CD4-positive, alpha-beta memory T cell (primary cell): Measurements from ENCODE around the gene HGS. TPM values are rescaled to one million over a fixed set of nuclear protein-coding genes. Genes with fewer than 3 reads are reported as not detected.

Source experiments
- CTCF ChIA-PET: fragments of 350-600 bp; sonication (Branson Sonifier 250); formaldehyde crosslinking; loops from one replicate; lab custom pipeline; 2021; ENCODE audit warnings: inconsistent platforms; ENCODE audit not compliant: partially characterized antibody; lab: Charles Lee
- POLR2A ChIA-PET: fragments of 350-600 bp; sonication (Branson Sonifier 250); formaldehyde crosslinking; loops from one replicate; lab custom pipeline; 2021; ENCODE audit not compliant: partially characterized antibody; lab: Charles Lee
- DNase-seq, 5 donors: peaks; one replicate each; pipeline versions ENCODE4 v3.0.0 to v3.0.0-alpha.2; 2020 to 2022; ENCODE audit warnings: mixed read lengths in 1 of 5
- H3K27ac ChIP-seq: one replicate; pipeline ENCODE4 v1.7.0; 2013; ENCODE audit warnings: low read depth, low read length
- H3K27me3 ChIP-seq: 2 replicates; pipeline ENCODE4 v1.7.0; 2013; ENCODE audit warnings: mild to moderate bottlenecking, low read length, moderate library complexity; ENCODE audit not compliant: insufficient read depth
- H3K36me3 ChIP-seq: 2 replicates; pipeline ENCODE4 v1.7.0; 2013; ENCODE audit warnings: mild to moderate bottlenecking, low read length, moderate library complexity; ENCODE audit not compliant: insufficient read depth
- H3K4me1 ChIP-seq: 2 replicates; pipeline ENCODE4 v1.7.0; 2013; ENCODE audit warnings: mild to moderate bottlenecking, low read length, moderate library complexity; ENCODE audit not compliant: insufficient read depth
- H3K4me3 ChIP-seq, 2 donors: one replicate each; pipeline ENCODE4 v1.7.0; 2013; ENCODE audit warnings: low read length in 2 of 2, mild to moderate bottlenecking in 1 of 2
- H3K9me3 ChIP-seq, 2 donors: one replicate each; pipeline ENCODE4 v1.7.0; 2013; ENCODE audit warnings: low read length in 2 of 2, control low read depth in 1 of 2; ENCODE audit not compliant: control insufficient read depth in 1 of 2
- H3K27ac Mint-ChIP-seq, 7 donors: one replicate each; pipeline ENCODE4 v1.8.0; 2020 to 2021; ENCODE audit warnings: mixed read lengths in 7 of 7, mild to moderate bottlenecking in 6 of 7, inconsistent platforms in 3 of 7, moderate library complexity in 3 of 7
- H3K27me3 Mint-ChIP-seq, 2 donors: one replicate each; pipeline ENCODE4 v1.8.0; 2020 to 2021; ENCODE audit warnings: mixed read lengths in 2 of 2
- H3K36me3 Mint-ChIP-seq, 2 donors: one replicate each; pipeline ENCODE4 v1.8.0; 2020 to 2021; ENCODE audit warnings: mixed read lengths in 2 of 2, inconsistent platforms in 1 of 2, mild to moderate bottlenecking in 1 of 2
- H3K4me1 Mint-ChIP-seq, 4 donors: one replicate each; pipeline ENCODE4 v1.8.0; 2020 to 2021; ENCODE audit warnings: mixed read lengths in 4 of 4, mild to moderate bottlenecking in 1 of 4
- H3K4me3 Mint-ChIP-seq, 8 donors: one replicate each; pipeline ENCODE4 v1.8.0; 2020 to 2021; ENCODE audit warnings: mixed read lengths in 8 of 8, mild to moderate bottlenecking in 7 of 8, moderate library complexity in 6 of 8, inconsistent platforms in 3 of 8
- H3K9me3 Mint-ChIP-seq, 8 donors: one replicate each; pipeline ENCODE4 v1.8.0; 2020 to 2021; ENCODE audit warnings: mixed read lengths in 8 of 8, mild to moderate bottlenecking in 5 of 8, inconsistent platforms in 3 of 8, moderate library complexity in 1 of 8
- intact Hi-C: fragments of 100-400 bp; cut with micrococcal nuclease; formaldehyde crosslinking; loops from one replicate; pipeline ENCODE4 v1.15.1; 2023
- polyA plus RNA-seq, 2 donors: library from polyadenylated mRNA; unstranded; fragments of 300-500 nt; fragmentation: Illumina TruSeq; gene quantifications; one replicate each; pipeline ENCODE4 v1.2.3, GENCODE V29; 2021
- total RNA-seq, 2 experiments: library from RNA; stranded (reverse); gene quantifications; one replicate each; pipeline ENCODE4 v1.2.3, GENCODE V29; 2021

HGS gene
- total and polyA plus RNA-seq, 4 experiments from 2014 or later: 18.9 to 206 (median 114) TPM

DNA sequence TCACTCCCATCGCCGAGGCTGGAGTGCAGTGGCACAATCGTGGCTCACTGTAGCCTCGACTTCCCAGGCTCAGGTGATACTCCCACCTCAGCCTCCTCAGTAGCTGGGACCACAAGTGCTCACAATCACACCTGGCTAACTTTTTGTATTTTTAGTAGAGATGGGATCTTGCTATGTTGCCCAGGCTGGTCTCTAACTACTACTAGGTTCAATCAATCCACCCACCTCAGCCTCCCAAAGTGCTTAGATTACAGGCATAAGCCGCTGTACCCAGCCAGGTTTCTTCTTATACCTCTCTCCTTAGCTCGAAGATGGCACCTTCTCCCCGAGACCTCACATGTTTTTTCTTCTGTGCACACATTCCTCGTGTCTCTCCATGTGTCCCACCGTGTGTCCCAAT is 43.8 kb upstream of the HGS start:
- peak overlapping the region in 2 of 7 donors; percentile 31 to 39 for H3K27ac Mint-ChIP-seq
- DNase-seq: no peak
- H3K9me3 Mint-ChIP-seq: no peaks in the 10 kb centered on the region
- Histone ChIP-seq H3K9me3 (no peaks in the 10 kb centered on the region), H3K4me1 (peaks cover 14% of the 10 kb centered on the region), H3K4me3 (no peak overlapping the region), H3K27ac (no peak overlapping the region), H3K27me3 (no peaks in the 10 kb centered on the region), H3K36me3 (no peaks in the 10 kb centered on the region)
- intact Hi-C loops: no loop called here
- peaks cover 0 to 1% of the 10 kb centered on the region in 2 donors for H3K27me3 Mint-ChIP-seq
- peaks cover 0 to 2% of the 10 kb centered on the region in 2 donors for H3K36me3 Mint-ChIP-seq
- H3K4me3 Mint-ChIP-seq: no peak overlapping the region
- peaks cover 5 to 12% (median 12%) of the 10 kb centered on the region in 4 donors for H3K4me1 Mint-ChIP-seq
- ChIA-PET CTCF (interaction anchor here (1.2 kb wide), 1 partner anchor 29 kb away, joined by 3 read pairs; no protein-coding TSS in a partner anchor), POLR2A (no interaction called here)

DNA sequence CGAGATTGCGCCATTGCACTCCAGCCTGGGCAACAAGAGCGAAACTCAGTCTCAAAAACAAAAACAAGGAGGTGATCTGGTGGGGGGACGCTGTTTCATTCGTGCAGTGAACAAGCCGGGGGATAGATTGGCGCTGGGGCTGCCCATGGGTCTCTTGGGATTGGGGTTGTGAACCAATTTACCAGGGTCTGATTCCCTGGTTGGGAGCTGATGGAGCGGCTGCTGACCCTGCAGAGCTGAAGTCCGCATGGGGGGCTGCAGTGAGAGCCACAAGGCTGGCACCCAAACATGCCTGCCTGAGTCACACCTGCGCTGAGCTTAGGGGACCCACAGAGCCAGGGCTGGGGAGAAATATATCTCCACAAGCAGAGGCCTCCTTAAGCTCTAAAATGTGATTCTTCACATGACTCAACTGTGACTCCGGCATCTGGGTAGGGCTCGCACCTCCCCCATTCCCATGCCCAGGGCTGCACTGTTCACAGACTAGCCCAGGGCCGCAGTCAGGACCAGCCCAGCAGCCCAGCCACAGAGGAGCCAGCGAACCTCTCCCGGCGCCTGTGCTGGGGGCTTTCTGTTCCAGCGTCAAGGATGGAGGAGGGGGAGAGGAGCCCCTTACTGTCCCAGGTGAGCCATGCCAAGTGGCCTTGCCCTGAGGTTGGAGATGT is 41.9 kb upstream of the HGS start:
- Mint-ChIP-seq H3K27ac (no peak overlapping the region), H3K36me3 (no peaks in the 10 kb centered on the region), H3K27me3 (peaks cover 1 to 2% of the 10 kb centered on the region in 2 donors), H3K4me1 (peaks cover 0 to 3% (median 0%) of the 10 kb centered on the region in 4 donors), H3K4me3 (no peak overlapping the region), H3K9me3 (no peaks in the 10 kb centered on the region)
- CTCF ChIA-PET: no interaction called here
- no peak for DNase-seq
- intact Hi-C loops: no loop called here
- POLR2A ChIA-PET: no interaction called here
- Histone ChIP-seq H3K4me3 (no peak overlapping the region), H3K9me3 (no peaks in the 10 kb centered on the region), H3K36me3 (no peaks in the 10 kb centered on the region), H3K4me1 (no peaks in the 10 kb centered on the region), H3K27me3 (no peaks in the 10 kb centered on the region), H3K27ac (no peak overlapping the region)

DNA sequence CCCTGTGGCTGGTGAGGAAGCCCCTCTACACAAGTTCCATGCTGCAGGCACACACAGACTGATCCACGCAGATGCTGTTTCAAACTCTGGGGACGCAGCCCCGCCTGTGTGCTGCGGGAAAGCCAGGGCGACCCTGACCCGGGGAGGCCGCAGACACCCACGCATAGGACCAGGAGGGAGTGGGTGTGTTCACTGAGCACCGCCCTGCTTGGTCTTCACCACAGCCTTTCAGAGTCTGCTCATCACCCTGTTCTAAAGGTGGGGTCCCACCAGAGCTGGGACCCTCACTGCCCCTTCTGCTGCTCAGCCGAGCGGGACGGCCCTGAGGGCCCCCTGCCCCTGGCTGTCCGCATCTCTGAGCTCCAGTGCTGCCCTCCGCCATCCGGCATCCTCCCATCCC is 39.3 kb upstream of the HGS start:
- DNase-seq: no peak
- ChIA-PET POLR2A (no interaction called here), CTCF (no interaction called here)
- H3K9me3 ChIP-seq: no peaks in the 10 kb centered on the region
- H3K4me1 Mint-ChIP-seq: no peaks in the 10 kb centered on the region
- no peak overlapping the region for H3K4me3 ChIP-seq
- H3K9me3 Mint-ChIP-seq: peaks cover 0 to 4% (median 0%) of the 10 kb centered on the region in 8 donors
- no peaks in the 10 kb centered on the region for H3K27me3 ChIP-seq
- no peak overlapping the region for H3K27ac Mint-ChIP-seq
- H3K4me3 Mint-ChIP-seq: no peak overlapping the region
- intact Hi-C loops: no loop called here
- no peak overlapping the region for H3K27ac ChIP-seq
- H3K36me3 ChIP-seq: no peaks in the 10 kb centered on the region
- H3K27me3 Mint-ChIP-seq: peaks cover 6 to 11% of the 10 kb centered on the region in 2 donors
- no peaks in the 10 kb centered on the region for H3K36me3 Mint-ChIP-seq
- no peaks in the 10 kb centered on the region for H3K4me1 ChIP-seq

DNA sequence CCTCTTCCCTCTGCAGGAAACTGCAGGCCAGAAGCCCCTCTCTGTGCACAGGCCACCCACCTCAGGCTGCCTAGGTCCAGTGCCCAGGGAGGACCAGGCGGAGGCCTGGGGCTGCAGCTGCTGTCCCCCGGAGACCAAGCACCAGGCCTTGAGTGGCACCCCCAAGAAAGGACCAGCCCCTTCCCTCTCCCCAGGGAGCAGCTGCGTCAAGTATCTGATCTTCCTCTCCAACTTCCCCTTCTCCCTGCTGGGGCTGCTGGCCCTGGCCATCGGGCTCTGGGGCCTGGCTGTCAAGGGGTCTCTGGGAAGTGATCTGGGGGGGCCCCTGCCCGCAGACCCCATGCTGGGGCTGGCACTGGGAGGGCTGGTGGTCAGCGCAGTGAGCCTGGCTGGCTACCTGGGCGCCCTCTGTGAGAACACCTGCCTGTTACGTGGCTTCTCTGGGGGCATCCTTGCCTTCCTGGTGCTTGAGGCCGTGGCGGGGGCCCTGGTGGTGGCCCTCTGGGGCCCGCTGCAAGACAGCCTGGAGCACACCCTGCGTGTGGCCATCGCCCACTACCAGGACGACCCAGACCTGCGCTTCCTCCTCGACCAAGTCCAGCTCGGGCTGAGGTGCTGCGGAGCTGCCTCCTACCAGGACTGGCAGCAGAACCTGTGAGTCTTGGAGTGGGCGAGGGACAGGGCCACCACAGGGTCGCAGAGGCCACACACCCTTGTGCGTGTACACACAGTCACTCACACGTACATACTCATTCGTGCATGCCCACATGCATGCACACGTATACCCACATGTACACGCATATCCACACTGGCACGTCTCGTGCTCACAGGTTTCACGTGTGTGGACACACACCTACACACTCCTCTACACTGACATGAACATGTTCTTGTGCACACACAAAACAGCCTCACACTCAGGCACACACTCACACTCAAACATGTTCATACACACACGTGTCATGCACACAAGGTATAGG is 38.5 kb upstream of the HGS start:
- intact Hi-C loops: no loop called here
- no peak for DNase-seq
- ChIA-PET CTCF (no interaction called here), POLR2A (no interaction called here)
- Histone ChIP-seq H3K9me3 (no peaks in the 10 kb centered on the region), H3K4me1 (no peaks in the 10 kb centered on the region), H3K27ac (no peak overlapping the region), H3K4me3 (no peak overlapping the region), H3K36me3 (no peaks in the 10 kb centered on the region), H3K27me3 (no peaks in the 10 kb centered on the region)
- Mint-ChIP-seq H3K27me3 (peaks cover 6 to 11% of the 10 kb centered on the region in 2 donors), H3K4me3 (no peak overlapping the region), H3K36me3 (no peaks in the 10 kb centered on the region), H3K27ac (no peak overlapping the region), H3K4me1 (no peaks in the 10 kb centered on the region), H3K9me3 (peaks cover 0 to 4% (median 0%) of the 10 kb centered on the region in 8 donors)

DNA sequence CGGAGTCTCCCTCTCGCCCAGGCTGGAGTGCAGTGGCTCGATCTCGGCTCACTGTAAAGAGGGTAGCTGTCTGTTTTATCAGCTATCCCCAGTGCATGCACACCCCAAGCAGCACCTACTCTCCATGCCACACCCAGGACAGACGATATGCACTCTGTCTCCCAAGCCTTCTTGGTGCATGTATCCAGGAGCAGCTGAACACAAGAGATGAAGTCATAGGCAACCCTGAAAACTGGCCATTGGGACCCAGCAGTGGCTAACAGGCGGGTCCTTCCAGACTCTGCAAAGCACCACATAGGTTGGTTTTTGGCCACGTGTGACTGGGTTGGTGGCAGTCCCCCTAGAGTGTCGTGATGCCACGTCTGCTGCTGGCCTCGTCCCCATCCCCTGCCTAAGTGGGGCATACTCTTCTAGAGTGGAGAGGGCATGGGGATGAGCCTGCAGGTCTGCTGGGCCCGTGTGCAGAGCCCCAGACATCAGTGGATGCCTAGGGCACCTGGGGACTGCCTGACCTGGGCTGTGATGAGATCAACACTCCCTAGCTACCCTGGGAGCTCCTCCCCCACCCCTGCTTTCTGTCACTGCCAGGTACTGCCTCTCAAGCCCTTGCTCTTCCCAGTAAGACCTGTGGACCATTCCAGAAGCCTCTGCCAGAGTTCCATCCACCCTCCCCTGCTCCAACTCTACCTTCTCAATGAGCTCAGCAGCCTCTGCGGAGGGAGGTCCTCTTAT is 36.8 kb upstream of the HGS start:
- Histone ChIP-seq H3K27ac (no peak overlapping the region), H3K27me3 (no peaks in the 10 kb centered on the region), H3K4me1 (no peaks in the 10 kb centered on the region), H3K9me3 (no peaks in the 10 kb centered on the region), H3K36me3 (no peaks in the 10 kb centered on the region), H3K4me3 (no peak overlapping the region)
- POLR2A ChIA-PET: no interaction called here
- H3K27me3 Mint-ChIP-seq: peaks cover 11 to 16% of the 10 kb centered on the region in 2 donors
- peaks cover 0 to 5% (median 3%) of the 10 kb centered on the region in 4 donors for H3K4me1 Mint-ChIP-seq
- CTCF ChIA-PET: no interaction called here
- no peak for DNase-seq
- H3K36me3 Mint-ChIP-seq: no peaks in the 10 kb centered on the region
- peak overlapping the region in 1 of 7 donors; percentile 41 for H3K27ac Mint-ChIP-seq
- intact Hi-C loops: no loop called here
- no peak overlapping the region for H3K4me3 Mint-ChIP-seq
- H3K9me3 Mint-ChIP-seq: peaks cover 0 to 4% (median 0%) of the 10 kb centered on the region in 8 donors

DNA sequence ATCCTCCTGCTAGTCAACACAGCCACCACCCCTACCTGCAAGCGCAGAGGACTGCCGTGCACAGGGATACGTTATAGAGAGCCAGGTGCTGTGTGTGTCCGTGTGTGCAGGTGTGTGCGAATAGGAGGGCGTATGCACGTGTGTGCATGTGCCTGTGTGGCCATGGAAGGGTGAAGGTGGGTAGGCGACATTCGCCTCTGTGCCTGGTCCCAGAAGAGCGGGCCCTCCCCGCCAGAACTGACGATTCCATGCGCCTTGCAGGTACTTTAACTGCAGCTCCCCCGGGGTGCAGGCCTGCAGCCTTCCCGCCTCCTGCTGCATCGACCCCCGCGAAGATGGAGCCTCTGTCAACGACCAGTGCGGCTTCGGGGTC is 36.2 kb upstream of the HGS start:
- ChIA-PET POLR2A (no interaction called here), CTCF (no interaction called here)
- H3K4me1 ChIP-seq: no peaks in the 10 kb centered on the region
- peaks cover 0 to 4% (median 0%) of the 10 kb centered on the region in 8 donors for H3K9me3 Mint-ChIP-seq
- peaks cover 11 to 16% of the 10 kb centered on the region in 2 donors for H3K27me3 Mint-ChIP-seq
- H3K27me3 ChIP-seq: no peaks in the 10 kb centered on the region
- H3K36me3 ChIP-seq: no peaks in the 10 kb centered on the region
- H3K4me1 Mint-ChIP-seq: peaks cover 0 to 5% (median 3%) of the 10 kb centered on the region in 4 donors
- no peak overlapping the region for H3K4me3 ChIP-seq
- no peaks in the 10 kb centered on the region for H3K9me3 ChIP-seq
- DNase-seq: no peak
- intact Hi-C loops: no loop called here
- no peak overlapping the region for H3K27ac Mint-ChIP-seq
- H3K4me3 Mint-ChIP-seq: no peak overlapping the region
- no peak overlapping the region for H3K27ac ChIP-seq
- H3K36me3 Mint-ChIP-seq: no peaks in the 10 kb centered on the region
